NT2/D1 (cell line): Measurements from ENCODE around the gene TACC2.

Experiments
- DNase-seq: peaks from one replicate; pipeline ENCODE4 v3.0.0-alpha.2; 2011; ENCODE audit warnings: low read depth, low spot score
- H3K27me3 ChIP-seq: 2 replicates; pipeline ENCODE4 v1.6.0; 2011; ENCODE audit warnings: mild to moderate bottlenecking; ENCODE audit not compliant: insufficient read length, insufficient read depth
- H3K36me3 ChIP-seq: 2 replicates; pipeline ENCODE4 v1.6.1; 2011; ENCODE audit warnings: mild to moderate bottlenecking, low read length, mixed read lengths; ENCODE audit not compliant: insufficient read depth, insufficient read length
- H3K4me1 ChIP-seq: 2 replicates; pipeline ENCODE4 v1.5.1; 2011; ENCODE audit not compliant: insufficient read depth, insufficient read length
- H3K4me3 ChIP-seq: 2 replicates; pipeline ENCODE4 v1.5.1; 2011; ENCODE audit warnings: low read depth; ENCODE audit not compliant: insufficient read length
- H3K9ac ChIP-seq: 2 replicates; pipeline ENCODE4 v1.6.0; 2011; ENCODE audit warnings: low read depth; ENCODE audit not compliant: insufficient read length
- H3K9me3 ChIP-seq: 2 replicates; pipeline ENCODE4 v1.5.1; 2011; ENCODE audit warnings: mild to moderate bottlenecking, low read length; ENCODE audit not compliant: insufficient read depth
- SUZ12 ChIP-seq: IDR thresholded peaks from 2 replicates; pipeline ENCODE4 v1.6.1; 2011; ENCODE audit not compliant: insufficient read length, insufficient read depth; ENCODE audit errors: extremely low read depth
- YY1 ChIP-seq: IDR thresholded peaks from 2 replicates; pipeline ENCODE4 v1.6.1; 2011; ENCODE audit not compliant: insufficient read length, insufficient read depth
- ZNF274 ChIP-seq: IDR thresholded peaks from 2 replicates; pipeline ENCODE4 v1.6.1; 2011; ENCODE audit warnings: mild to moderate bottlenecking, low read depth, low read length

The TACC2 gene

DNA sequence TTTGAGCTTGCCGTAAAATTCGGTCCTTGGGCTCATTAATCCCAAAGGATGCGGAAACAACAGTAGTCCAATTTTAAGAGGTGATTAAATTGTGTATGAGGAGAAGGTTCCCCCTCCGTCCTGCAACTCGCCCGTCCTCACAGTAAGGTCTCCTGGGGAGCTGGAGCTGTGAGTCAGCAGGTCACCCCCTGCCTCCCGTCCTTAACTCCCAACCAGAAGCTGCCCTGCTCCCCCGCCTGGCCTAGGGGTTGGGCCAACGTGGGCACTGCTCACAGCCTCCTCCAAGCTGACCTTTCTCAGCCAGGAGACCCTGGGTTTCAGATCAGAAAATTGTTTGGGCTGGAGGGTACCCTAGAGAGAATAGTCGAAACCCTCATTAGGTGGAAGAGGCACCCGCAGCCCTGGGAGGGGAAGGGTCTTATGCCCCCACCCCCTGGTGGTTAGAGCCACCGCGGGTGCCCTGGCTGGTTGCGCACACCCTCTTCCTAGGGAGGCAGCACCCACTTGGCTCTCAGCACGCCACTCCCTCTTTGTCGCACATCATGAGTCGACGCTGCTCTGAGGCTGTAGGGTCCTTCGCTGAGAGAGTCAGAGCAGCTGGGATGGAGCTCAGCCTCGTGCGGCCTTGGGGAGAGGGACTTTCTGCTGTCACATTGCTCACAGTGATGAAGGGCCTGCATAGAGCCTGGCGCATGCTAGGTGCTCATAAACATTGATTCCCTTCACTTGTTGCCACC, 131.2 kb downstream of the TACC2 start:
- no peak for DNase-seq
- no peak overlapping the region for H3K9ac ChIP-seq
- TF ChIP-seq YY1 (no peak), SUZ12 (no peak), ZNF274 (no peak)
- no peaks in the 10 kb centered on the region for H3K36me3 ChIP-seq
- H3K4me1 ChIP-seq, result no peaks in the 10 kb centered on the region
- no peak overlapping the region for H3K4me3 ChIP-seq
- H3K27me3 ChIP-seq, result no peaks in the 10 kb centered on the region
- H3K9me3 ChIP-seq, result no peaks in the 10 kb centered on the region

DNA sequence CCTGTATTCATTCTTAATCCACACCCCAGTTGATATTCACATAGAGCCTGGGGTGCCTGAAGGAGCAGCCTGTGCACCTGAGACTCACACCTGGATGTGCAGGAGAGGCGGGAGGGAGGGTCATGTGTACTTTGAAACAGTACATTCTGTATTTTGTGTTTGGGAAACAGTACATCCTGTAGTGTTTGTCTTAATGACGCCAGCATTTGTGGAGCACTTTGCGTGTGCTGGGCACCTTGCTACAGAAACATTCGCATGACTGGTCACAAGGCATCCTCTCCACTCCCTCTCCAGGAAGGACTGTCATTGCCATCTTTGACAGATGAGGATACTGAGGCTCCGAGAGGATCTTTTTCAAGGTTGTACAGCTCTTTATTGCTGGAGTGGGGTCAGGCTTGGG, 132.1 kb downstream of the TACC2 start:
- no peak for TF ChIP-seq SUZ12
- no peak for TF ChIP-seq ZNF274
- TF ChIP-seq YY1, result no peak
- Histone ChIP-seq H3K9ac (no peak overlapping the region), H3K9me3 (no peaks in the 10 kb centered on the region), H3K27me3 (no peaks in the 10 kb centered on the region), H3K4me1 (no peaks in the 10 kb centered on the region), H3K4me3 (no peak overlapping the region), H3K36me3 (no peaks in the 10 kb centered on the region)
- no peak for DNase-seq

DNA sequence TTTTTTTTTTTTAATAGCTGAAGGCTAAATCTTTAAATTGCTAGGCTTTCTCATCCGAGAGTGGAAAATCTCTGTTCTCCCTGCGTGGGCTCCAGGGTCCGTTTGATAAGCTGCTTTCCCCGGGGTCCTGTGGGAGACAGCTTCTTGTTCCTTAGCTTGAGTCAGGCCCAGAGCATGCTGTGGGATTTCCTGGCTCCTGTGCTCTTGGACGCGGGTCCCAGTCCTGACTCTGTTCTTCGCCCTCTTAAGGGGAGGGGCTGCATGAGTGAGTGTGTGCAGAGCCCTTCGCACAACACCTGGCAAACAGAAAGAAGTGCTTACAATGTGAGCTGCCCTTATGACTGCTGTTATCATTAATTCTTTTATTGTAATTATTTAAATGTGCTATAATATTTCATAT, 133.5 kb downstream of the TACC2 start:
- no peaks in the 10 kb centered on the region for H3K36me3 ChIP-seq
- no peak for TF ChIP-seq ZNF274
- no peak for TF ChIP-seq YY1
- TF ChIP-seq SUZ12, result no peak
- no peak overlapping the region for H3K9ac ChIP-seq
- no peaks in the 10 kb centered on the region for H3K9me3 ChIP-seq
- H3K4me1 ChIP-seq, result peaks cover 6% of the 10 kb centered on the region
- no peak for DNase-seq
- H3K27me3 ChIP-seq, result no peaks in the 10 kb centered on the region
- H3K4me3 ChIP-seq, result no peak overlapping the region

DNA sequence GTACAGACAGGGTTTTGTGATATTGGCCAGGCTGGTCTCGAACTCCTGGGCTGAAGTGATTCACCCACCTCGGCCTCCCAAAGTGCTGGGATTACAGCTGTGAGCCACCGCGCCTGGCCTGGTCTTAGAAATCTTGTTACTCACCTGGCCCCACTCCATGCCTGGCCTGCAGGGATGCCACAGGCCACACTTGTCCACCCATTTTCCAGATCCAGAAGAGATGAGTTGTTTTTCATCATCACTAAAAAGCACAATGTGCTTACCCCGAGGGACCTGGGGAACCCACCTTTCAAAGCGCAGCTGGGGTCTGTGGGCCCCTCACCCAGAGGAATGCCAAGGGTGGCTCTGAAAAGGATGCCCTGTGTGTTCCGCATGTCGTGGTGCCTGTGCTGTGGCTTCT, 134.2 kb downstream of the TACC2 start:
- TF ChIP-seq SUZ12 (no peak), YY1 (no peak), ZNF274 (no peak)
- Histone ChIP-seq H3K4me3 (no peak overlapping the region), H3K9me3 (no peaks in the 10 kb centered on the region), H3K36me3 (no peaks in the 10 kb centered on the region), H3K4me1 (peaks cover 6% of the 10 kb centered on the region), H3K27me3 (no peaks in the 10 kb centered on the region), H3K9ac (no peak overlapping the region)
- no peak for DNase-seq

DNA sequence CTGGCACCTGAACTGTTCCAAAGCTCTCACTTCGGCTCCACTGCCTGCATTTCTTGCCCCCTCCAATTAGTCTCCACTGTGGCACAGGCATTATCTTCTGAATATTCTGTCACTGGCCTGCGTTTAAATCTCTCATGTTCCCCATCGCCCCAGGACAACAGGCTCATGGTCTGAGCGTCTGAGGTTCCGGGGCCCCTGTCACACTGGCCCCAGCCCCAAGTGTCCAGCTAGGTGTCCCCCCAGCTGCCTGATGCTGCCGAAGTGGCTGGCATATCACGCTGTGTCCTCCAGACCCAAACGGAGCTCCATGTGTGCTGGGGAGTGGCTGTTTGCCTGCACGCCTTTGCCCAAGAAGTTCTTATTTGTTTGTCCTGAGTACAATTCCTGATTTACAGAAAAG, 135.4 kb downstream of the TACC2 start:
- Histone ChIP-seq H3K27me3 (no peaks in the 10 kb centered on the region), H3K36me3 (no peaks in the 10 kb centered on the region), H3K4me3 (no peak overlapping the region), H3K9ac (no peak overlapping the region), H3K4me1 (peaks cover 6% of the 10 kb centered on the region), H3K9me3 (no peaks in the 10 kb centered on the region)
- no peak for TF ChIP-seq ZNF274
- TF ChIP-seq SUZ12, result no peak
- TF ChIP-seq YY1, result no peak
- no peak for DNase-seq

DNA sequence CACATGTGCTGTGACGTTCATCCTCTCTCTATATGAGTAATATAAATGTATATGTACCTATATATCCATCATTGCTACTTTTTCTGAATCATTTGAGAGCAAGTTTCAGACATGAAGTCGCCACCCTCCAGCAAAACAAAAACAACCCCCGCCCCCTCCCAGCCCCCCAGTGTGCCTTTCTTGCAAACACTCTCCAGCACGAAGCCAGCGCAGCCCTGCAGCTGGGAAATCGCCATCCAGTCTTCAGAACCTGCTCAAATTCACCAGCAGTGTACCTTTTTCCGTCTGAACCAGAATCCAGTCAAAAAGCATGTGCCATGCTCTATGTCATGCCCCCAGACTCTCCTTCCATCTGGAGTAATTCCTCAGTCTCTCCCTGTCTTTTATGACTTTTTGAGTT, 135.8 kb downstream of the TACC2 start:
- no peak for TF ChIP-seq SUZ12
- TF ChIP-seq YY1, result no peak
- no peak for TF ChIP-seq ZNF274
- no peak overlapping the region for H3K9ac ChIP-seq
- H3K36me3 ChIP-seq, result no peaks in the 10 kb centered on the region
- no peaks in the 10 kb centered on the region for H3K27me3 ChIP-seq
- H3K9me3 ChIP-seq, result no peaks in the 10 kb centered on the region
- no peak for DNase-seq
- peaks cover 6% of the 10 kb centered on the region for H3K4me1 ChIP-seq
- H3K4me3 ChIP-seq, result no peak overlapping the region

DNA sequence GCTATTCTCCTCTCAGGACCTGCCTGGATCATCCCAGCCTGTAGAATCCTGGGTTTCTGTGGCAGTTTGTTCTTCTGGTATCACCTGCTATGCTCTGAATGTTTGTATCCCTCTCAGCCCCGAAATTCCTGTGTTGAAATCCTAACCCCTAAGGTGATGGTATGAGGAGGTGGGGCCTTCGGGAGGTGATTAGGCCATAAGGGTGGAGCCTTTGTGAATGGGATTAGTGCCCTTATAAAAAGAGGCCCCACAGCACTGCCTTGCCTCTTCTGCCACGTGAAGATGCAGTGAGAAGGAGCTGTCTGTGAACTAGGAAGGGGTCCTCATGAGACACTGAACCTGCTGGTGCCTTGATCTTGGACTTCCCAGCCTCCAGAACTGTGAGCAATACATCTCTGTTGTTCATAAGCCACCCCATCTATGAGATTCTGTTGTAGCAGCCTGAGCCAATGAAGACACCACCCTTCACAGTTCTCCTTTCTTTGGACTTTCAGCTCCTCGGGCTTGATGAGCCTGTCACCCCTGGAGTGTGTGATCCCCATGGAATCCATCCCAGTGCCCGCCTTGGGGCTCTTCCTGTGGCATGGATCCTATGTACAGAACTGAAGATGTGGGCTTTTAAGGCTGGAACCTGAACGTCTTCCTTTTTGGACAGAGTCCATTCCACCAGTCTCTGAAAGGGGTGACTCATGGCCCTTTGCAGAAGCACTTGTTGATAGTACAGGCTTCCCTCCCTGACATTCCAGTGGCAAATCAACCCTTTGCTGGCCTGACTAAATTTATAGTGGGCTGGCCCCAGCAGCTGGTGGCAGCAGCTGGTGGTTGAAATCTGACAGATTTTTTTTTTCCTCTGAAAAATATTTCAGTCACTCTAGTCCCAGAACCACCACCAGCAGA, 138.0 kb downstream of the TACC2 start:
- Histone ChIP-seq H3K27me3 (no peaks in the 10 kb centered on the region), H3K9me3 (no peaks in the 10 kb centered on the region), H3K4me3 (no peak overlapping the region), H3K36me3 (no peaks in the 10 kb centered on the region), H3K9ac (no peak overlapping the region), H3K4me1 (peaks cover 6% of the 10 kb centered on the region)
- DNase-seq, result no peak
- TF ChIP-seq ZNF274 (no peak), YY1 (no peak), SUZ12 (no peak)
